T-helper 1 cell (primary cell): ENCODE data around the gene KLHL35.
A peak's percentile ranks its signal among the peaks of the same experiment; 100 is the strongest.

Experiments used
- DNase-seq, 5 donors: peaks; one replicate each; pipeline ENCODE4 v3.0.0-alpha.2; 2012 to 2020

The KLHL35 gene

DNA sequence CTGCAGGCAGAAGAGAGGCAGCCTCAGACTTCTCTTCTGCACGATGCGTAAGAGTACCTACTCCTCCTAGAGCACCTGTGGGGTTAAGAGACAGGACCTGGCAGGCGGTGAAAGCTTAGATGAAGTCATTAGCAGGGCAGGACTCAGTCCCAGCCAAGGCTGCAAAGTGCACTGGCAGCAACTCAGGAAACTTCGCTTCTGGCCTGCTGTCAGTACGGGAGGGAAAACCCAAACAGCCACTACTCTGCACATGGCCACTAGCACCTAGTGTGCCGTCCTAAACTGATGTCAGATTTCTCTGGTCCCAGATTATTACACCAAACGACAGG, 8.8 kb upstream of the KLHL35 start:
- DNase-seq = no peak

DNA sequence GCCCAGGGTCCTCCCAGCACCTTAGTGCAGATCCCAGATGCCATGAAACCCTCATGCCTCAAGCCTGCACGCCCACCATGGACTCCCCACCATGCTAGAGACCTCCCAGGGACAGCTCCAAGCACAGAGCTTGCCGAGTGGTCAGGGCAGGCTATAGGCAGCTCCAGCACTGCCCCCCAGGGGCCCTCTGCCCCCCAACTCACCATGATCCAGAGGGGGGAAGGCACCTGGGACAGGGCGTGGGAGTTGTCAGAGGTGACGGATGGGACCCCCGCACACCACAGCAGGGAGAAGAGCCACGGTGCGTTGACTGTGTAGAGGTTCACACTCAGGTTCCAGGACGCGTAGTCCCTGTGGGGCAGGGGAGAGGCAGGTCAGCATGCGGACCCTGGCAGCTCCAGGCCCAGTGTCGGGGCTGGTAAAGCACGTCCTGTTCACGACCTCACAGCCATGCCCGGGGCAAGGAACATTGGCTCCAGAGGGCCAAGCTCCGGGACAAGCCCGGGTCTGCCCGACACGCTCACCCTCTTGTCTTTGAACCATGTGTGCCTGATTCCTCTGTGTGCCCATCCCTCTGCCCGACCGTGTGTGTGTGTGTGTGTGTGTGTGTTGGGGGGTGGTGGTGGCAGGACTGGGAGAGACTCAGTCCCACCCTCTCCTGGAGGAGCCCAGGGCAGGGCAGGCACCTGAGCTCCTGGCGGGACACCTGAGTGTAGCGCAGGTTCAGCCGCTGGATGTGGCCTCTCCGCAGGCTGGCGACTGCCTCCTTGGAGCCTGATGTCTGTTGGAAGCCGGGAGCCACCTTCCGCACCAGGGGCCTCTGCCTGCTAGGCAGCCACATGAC, 8.2 kb upstream of the KLHL35 start:
- DNase-seq = no peak

DNA sequence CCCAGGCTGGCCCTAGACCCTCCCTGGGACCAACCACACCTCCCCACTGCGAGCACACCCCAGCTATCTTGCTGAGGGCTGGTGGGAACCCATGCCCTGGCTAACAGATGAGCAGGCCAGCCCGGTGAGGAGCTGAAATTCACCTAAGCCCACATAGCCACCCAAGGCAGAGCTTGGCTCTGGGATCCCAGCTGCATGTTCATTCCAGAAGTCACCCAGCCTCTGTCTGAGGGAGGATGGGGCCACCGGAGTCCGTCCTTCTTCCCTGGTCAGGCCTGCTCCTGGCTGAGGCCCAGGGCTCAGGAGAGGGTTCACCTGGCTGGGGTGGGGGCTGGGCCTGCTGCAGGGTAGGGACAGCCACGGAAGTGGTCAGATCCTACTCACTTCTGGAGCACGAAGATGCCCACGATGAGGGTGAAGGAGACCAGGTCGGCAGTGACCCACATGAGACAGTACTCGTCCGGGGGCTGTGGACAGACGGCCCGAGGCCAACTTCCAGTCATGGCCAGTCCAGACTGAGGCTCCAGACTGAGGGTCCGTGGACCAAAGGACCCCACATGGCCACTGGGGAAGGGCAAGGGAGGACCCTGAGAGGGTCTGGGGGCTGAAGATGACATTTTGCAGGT, 6.6 kb upstream of the KLHL35 start:
- DNase-seq = no peak

- DNase-seq = no peak
Measured at GRCh38 chr11:75439026-75439425, 6.0 kb upstream of the KLHL35 start.

DNA sequence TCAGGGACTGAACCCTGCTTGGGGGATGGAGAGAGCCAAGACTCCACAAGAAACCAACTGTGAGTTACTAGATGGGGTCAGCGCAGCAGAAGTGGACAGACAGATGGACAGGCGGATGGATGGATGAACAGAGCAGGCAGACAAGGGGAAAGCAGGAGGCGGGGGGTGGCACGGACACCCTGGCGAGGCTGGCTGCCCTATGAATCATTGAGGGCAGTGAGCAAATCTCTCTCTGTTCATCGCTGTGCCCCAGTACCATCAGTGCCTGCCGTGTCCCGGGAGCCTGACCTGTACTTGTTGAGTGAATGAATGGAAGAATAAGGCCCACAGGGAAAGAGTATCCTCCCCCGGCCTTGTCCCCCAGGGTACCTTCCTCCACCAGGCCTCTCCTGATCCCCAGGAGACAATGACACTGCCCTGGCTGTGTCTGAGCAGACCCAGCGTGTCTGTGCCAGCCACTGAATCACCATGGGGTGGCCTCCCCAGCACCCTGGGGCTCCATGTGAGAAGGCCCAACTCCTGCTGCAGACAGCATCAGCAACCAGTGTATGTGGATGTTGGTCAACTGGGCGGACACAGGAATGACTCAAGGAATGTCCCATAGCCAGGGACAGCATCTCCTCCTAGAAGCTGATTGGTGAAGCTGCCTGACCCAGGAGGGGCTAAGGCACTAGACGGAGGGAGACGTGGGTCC, 5.1 kb upstream of the KLHL35 start:
- no peak for DNase-seq

DNA sequence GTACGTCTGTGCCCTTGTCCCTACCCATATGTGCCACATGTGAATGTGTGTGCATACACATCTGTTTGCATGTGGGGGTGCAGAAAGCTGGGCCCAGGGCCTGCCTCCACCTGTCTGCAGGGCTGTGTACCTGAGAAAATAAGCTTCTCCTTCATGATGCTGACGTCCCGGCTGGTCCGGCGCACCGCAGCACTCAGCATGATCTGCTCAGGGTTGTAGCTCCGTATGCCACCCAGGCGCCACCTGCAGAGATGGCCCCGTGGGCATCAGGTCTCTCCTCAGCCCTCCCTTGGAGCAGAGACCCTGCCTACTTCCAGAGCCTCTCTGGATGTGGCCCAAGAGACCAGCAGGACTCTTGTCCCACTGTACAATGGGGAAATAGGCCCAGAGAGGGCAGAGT, 3.8 kb upstream of the KLHL35 start:
- no peak for DNase-seq

DNA sequence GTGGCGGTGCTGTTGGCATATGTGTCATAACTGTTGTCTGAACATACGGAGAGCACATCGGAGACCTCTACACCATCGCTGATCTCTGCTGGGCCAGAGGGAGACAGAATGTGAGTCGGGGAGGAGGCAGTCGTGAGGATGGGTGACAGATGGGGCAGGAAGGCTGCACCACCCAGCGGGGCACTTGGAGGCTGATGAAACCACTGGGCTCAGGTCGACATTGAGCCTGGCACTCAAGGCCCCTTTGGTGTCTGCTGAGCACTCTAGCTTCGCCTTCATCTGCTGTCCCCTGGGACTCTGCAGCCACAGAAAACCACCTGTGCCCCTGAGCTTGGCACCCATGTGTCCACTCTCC, 2.5 kb upstream of the KLHL35 start:
- no peak for DNase-seq

- no peak for DNase-seq
Measured at GRCh38 chr11:75434886-75435570, 2.0 kb upstream of the KLHL35 start.

- DNase-seq = no peak
Measured at GRCh38 chr11:75434051-75434450, 1.0 kb upstream of the KLHL35 start.

DNA sequence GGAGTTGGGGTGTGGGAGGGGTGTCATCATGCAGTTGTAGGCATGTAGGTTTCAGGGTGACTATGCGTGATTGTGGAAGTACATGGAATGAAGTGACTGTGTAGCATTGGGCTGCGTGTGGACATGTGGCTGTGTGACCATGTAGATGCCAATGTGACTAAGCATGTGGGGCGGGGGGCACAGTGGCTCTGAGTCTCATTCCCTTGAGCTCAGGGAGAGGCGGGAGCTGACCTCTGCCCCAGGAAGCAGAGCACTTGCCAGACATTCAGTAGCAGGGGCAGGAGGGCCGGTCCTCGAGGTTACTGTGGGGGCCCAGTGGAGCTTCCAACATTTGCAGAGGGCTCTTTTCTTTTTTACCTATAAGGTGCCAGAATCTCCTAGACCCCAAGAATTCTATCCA, 440 bp upstream of the KLHL35 start:
- no peak for DNase-seq

GRCh38 chr11:75431533-75432525, 1.2 kb downstream of the KLHL35 start:
- no peak for DNase-seq

DNA sequence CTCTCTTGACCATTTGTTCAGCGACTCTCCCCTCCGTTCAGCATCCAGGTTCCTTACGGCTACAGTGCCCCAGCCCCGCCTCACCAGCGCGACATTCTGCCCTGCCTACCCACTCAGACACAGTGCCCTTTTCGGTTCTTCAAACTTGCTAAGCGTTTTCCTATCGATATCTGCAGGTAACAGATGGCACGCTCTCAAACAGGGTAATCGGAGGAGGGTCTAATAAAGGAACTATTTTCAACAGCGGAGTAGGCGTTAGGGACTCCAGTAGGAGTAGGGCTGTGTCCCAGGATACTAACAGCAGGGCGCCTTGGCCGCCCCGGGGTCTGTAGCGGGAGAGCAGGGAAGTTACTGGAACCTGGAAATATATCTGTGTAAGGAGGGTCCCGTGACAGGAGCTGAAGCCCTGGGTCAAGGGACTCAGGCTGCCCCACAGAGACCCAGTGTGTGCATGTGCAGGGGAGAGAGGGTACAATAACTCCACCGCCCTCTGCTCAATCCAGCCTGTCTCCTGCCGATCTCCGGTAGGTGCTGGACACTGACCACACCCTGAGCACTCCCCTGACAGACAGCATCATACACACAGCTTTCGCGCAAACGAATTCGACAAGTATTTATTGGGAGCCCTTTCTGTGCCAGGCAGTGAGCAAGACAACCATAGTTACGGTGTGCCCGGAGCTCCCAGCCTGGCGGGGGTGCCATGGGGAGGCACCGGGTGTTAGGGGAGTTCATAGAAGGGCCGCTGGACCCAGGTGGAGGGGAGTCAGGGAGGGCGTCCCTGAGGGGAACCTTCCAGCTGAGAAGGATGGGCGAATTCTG, 2.1 kb downstream of the KLHL35 start:
- no peak for DNase-seq

DNA sequence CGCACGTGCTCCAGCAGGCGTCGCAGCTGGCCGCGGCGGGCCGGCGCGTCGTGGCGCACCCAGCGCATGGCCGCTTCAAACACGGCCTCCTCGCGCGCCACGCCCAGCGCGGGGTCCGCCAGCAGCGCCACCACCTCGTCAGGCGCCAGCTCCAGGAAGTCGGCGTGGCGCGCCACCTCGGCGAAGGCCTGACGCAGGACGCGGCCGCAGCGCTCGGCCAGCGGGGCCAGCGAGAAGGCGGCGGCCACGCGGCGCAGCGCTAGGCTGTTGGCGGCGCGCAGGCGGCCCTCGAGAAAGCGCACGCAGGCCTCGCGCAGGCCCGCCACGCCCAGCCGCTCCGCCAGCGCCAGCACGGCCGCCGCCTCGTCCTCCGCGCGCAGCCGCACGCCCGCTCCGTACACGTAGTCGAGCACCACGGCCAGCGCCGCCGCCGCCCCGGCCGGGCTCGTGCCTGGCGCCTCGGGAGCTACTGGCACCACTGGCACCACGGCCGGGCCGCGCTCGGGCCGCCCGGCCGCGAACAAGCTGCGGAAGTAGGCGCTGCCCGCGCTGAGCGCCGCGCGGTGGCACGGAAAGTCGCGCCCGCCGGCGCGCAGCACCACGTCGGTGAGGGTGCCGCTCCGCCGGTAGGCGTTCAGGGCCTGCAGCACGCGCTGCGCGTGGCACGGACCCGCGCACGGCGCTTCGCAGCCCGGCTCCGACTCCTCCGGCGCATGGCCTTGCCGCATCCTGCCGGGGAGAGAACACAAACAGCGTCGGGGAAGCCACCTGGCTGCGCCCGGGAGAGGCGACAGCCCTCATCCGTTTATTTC, 2.9 kb downstream of the KLHL35 start:
- peak; percentile 27 to 66 (median 45) for DNase-seq

DNA sequence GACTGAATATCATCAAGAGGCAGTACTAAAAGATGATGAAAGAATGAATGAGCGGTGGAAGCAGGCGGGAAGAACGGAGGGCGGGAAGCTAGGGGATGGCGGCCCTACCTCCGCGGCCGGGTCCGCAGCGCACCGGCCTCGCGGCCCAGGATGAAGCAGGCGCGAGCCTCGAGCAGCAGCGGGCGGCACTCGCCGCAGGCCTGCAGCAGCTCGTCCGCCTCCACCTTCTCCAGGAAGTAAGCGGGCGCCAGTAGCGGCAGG, 3.4 kb downstream of the KLHL35 start:
- no peak for DNase-seq

DNA sequence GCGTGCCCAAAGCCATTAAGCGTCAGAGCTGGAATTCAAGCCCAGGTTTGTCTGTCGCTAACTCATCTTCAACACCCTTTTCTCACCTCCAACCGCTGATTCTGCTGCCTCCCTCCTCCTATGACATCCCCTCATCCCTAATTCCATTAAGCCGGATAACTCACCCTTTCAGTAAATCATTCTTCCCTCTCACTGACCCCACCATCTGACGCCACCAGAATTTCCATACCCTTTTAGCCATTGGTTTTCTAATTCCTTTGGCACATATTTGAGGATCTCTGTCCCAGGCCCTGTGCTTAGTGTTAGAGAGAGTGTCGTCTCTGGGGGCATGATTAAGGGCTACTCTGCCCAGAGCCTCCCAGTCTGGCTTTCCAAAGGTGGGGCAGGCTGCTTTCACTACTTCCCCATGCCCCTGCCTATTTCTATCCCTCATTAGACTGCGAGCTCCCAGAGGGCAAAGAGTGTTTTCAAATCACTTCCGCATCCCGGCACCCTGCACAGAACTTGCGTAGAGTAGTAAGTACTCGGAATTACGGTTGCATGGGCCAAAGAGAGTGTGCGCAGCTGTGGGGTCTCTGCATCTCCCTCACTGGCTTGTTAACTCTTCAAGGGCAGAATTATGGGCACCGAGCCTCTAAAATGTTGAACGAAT, 3.9 kb downstream of the KLHL35 start:
- DNase-seq = no peak

GRCh38 chr11:75428281-75428724, 4.7 kb downstream of the KLHL35 start:
- peak; percentile 27 to 68 (median 52) for DNase-seq

- DNase-seq = no peak
Measured at GRCh38 chr11:75427181-75427580, 5.8 kb downstream of the KLHL35 start.

DNA sequence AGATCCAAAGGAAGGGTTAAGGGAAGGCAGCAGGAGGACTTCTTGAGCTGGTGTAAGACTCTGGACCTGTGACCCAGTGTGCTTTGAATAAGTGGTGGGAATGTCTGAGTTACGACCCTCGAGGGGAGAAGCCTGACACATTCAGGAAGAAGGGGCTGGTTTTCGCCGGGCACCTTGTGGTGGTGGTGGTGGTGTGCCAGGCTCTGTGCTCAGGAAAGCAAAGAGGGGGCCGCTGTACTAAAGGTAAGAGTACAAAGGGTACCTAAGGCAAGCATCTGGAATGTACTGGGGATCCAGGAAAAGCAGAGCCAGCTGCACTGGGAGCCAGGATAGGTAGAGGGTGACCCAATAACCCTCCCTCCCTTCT, 6.3 kb downstream of the KLHL35 start:
- no peak for DNase-seq

DNA sequence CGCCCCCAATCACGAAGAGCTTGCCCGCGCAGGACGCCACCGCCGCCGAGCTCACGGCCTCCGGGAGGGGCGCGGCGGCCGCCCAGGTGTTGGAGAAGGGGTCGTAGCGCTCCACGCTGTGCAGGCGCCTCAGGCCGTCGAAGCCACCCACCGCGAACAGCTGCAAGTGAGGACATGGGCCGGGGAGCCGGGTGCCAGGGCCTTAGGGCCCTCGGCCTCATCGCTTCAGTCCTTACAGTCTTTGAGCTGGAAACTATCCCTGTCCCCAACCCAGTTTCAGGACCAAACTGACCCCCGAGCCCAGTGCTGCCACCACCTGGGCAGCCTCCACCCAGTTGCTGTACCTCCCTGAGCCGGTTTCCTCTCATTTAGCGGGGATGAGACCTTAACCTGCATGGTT, 7.6 kb downstream of the KLHL35 start:
- DNase-seq = no peak

DNA sequence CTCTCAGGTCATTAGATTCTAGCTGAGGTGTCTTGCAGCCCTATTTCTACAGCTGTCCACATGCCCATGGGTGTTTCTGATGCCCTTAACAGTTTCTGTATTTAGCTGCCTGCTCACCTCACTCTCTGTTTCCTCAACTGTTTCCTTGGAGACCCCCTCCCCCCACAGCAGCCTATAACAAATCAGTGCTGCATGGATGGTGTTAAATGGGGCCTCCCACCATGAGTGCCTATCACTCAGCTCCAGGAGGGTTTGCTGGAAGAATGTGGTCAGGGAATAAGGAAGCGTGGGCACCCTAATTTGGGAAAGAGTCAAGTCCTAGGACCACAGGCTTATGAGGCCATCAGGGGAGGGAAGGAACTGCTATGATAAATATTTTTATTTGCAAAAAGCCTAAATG, 8.6 kb downstream of the KLHL35 start:
- DNase-seq = no peak
